ENCODE data around the gene PHETA1.

The PHETA1 gene

DNA sequence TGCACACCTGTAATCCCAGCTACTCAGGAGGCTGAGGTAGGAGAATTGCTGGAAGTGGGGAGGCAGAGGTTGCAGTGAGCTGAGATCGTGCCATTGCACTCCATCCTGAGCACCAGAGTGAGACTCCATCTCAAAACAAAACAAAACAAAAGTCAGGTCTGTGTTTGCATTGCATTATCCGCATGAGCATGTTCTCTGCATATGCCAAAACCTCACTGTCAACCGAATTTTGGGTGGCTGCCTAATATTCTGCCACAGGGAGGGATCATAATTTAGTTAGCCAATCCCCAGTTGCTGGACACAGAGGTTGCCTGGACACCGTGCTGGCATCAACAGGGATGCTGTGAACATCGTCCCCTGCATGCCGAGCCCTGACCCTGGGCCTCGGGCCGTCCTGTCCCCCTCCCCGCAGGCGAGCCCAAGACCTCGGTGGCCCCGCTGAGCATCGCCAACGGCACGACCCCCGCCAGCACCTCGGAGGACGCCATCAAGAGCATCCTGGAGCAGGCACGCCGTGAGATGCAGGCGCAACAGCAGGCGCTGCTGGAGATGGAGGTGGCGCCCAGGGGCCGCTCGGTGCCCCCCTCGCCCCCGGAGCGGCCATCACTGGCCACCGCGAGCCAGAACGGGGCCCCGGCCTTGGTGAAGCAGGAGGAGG is 49.2 kb downstream of the PHETA1 start:
- DNase-seq, result no peak

DNA sequence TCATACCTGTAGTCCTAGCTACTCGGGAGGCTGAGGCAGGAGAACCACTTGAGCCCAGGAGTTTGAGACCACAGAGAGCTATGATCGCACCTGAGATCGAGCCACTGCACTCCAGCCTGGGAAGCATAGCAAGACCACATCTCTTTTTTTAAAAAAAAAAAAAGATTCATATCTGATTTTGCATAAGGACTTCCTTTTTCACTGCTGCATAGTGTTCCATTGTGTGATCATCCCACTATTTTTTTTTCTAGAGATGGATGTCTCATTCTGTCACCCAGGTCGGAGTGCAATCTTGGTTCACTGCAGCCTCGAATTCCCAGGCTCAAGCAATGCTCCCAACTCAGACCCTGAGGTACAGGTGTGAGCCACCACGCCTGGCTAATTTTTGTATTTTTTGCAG is 50.4 kb downstream of the PHETA1 start:
- no peak for DNase-seq

DNA sequence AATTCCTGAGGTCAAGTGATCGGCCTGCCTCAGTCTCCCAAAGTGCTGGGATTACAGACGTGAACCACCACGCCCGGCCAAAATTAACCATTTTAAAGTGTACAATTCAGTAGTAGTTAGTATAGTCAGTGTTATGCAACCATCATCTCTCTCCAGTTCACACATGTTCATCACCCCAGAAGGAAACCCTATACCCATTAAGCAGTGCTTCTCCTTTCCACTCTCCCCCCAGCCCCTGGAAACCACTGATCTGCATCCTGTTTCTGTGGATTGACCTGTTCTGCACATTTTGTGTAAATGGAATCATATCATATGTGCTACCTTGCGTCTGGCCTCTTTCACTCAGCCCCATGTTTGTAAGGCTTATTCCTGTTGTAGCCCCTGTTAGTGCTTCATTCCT is 52.2 kb downstream of the PHETA1 start:
- no peak for DNase-seq

DNA sequence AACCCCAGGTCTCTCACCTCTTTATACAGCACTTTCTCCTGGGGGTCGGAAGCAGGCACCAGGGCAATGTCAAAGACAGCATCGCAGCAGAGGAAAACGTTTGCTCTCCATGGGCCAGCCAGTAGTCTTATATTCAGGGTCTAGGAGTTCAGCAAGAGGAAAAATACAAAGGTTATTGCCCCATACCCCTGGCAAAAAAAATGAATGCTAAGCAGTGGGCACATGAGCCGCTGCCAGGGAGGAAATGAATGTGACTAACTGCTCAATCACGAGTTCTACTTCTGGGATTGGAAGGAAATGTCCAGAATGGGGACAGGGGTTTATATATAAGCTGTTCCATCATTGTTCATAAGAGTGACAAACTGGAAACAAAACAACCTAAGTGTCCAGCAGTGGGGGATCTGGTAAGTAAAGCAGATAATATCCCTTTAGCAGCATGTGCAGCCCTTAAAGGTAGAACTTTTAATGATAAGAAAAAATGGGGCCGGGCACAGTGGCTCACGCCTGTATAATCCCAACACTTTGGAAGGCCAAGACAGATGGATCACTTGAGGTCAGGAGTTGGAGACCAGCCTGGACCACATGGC is 53.8 kb downstream of the PHETA1 start:
- no peak for DNase-seq

DNA sequence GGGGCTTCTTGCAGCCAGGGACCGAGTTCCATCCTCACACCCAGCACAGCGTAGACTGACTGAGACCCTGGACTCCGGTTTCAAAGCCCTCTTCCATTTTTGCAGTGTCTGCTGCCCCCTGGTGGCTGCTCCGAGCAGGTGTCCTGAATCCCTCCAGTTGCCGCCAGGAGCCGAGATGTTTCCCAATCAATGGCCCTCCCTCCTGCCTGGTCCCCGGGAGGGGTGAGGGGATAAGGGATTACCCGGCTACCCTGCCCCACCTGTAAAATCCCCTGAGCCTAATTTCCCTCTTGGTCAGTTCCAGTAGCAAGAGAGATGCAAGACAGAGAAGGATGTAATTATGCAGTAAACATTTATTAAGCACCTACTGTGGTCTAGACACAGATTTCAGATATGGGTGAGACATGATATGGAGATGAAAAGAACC is 55.0 kb downstream of the PHETA1 start:
- no peak for DNase-seq

DNA sequence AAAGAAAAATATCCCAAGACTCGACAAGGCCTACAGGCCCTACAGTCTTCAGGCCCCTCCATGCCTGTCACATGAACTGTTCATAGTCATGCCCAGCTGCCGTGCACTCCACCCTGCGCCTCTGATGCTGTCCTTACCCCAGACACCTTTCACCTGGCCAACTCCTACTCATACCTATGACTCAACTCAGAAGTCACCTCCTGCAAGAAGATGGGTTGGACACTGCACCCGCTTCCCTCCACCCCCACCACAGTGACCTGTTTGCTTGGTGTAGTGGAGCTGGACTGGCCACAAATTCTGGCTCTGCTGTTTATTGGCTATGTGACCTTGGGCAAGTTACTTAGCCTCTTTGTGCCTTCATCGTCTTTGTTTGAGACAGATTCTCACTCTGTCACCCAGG is 56.2 kb downstream of the PHETA1 start:
- DNase-seq, result no peak

DNA sequence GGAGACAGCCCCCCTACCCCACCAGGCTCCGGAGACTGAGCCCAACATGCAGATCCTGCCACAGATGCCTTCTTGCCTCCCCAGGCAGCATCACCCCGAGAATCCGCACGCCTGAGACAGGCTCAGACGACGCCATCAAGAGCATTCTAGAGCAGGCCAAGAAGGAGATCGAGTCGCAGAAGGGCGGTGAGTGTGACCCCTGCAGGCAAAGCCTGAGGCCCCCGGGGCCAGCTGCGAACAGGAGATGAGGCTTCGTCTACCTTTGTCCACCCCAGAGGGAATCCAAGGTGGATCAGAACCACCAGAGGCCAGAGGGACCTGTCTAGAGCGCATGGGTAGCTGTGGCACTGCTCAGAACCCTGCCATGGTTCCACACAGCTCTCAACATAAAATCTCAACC is 56.9 kb downstream of the PHETA1 start:
- DNase-seq, result no peak

DNA sequence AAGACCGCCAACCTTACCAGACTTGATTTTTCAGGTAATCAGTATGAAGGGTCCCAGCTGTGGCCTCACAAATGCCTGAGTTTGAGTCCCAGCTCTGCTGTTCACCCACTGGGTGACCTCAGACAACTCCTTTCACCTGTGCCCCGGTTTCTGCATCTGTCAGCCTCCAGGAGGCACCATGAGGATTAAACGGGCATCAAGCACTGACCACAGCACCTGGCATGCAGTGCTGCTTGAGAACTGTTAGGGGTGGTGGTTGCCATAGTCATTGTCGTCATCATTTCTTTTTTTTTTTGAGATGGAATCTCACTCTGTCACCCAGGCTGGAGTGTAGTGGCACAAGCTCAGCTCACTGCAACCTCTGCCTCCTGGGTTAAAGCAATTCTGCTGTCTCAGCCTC is 57.9 kb downstream of the PHETA1 start:
- DNase-seq, result no peak
